ENCODE data around the gene TNFAIP8. TPM values are rescaled to one million over a fixed set of nuclear protein-coding genes. Genes with fewer than 3 reads are reported as not detected.

Gene TNFAIP8
- total RNA-seq, 1 experiment from 2014 or later, result 7.3 TPM

DNA sequence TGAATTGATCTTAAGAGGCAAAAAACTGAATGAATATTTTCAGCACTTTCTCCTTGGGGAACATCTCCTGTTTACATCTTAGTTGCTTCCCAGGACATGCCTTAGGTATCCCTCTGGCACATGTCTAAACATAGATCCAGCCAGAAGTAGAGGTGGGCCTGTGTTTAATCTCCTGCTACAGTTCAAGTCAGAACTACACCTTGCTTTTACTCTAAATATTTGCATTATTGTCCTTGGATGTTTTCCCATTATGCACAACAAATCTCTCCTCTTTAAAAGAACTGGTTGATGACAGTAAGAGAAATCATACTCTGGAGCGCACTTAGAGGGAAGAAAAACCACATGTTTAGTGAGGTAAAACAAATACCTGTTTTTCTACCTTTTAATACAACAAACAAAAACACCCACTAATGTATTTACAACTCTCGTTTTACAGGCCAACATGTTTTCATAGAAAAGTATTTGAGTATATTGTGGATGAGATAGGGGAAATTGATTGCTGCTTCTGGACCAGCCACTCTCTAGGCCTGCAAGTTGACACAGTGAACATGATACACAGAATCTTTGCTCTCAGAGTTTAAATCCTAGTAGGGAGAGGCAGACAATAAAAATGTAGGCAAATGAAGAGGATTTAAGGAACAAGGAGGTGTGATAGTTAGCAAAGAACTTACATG, 32.3 kb downstream of the TNFAIP8 start:
- no peak overlapping the region for H4K8ac ChIP-seq (replicated peaks; ENCODE audit: insufficient read length, low read depth, low read length)
- H3K9me3 ChIP-seq (ENCODE audit: control insufficient read depth, low read depth, low read length), result no peaks in the 10 kb centered on the region
- H3T11ph ChIP-seq (ENCODE audit: low read length), result no peak overlapping the region
- TF ChIP-seq, protein P1, sequence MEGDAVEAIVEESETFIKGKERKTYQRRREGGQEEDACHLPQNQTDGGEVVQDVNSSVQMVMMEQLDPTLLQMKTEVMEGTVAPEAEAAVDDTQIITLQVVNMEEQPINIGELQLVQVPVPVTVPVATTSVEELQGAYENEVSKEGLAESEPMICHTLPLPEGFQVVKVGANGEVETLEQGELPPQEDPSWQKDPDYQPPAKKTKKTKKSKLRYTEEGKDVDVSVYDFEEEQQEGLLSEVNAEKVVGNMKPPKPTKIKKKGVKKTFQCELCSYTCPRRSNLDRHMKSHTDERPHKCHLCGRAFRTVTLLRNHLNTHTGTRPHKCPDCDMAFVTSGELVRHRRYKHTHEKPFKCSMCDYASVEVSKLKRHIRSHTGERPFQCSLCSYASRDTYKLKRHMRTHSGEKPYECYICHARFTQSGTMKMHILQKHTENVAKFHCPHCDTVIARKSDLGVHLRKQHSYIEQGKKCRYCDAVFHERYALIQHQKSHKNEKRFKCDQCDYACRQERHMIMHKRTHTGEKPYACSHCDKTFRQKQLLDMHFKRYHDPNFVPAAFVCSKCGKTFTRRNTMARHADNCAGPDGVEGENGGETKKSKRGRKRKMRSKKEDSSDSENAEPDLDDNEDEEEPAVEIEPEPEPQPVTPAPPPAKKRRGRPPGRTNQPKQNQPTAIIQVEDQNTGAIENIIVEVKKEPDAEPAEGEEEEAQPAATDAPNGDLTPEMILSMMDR (conservative IDR thresholded peaks at IDR 0.05), result no peak
- H4K5ac ChIP-seq (ENCODE audit: insufficient read length, low read depth, low read length), result no peak overlapping the region
- no peak for DNase-seq
- H3K79me2 ChIP-seq (ENCODE audit: insufficient read depth, low read length), result no peaks in the 10 kb centered on the region
- WGBS (ENCODE audit: extremely low coverage, insufficient read length, low lambda C conversion rate), result no CpG with 5 or more reads among the region's 2 CpGs
- no peak overlapping the region for H2BK20ac ChIP-seq (ENCODE audit: low read depth, low read length, poor library complexity, severe bottlenecking)
- no peak overlapping the region for H2AFZ ChIP-seq (ENCODE audit: low read length)
- H3K4ac ChIP-seq (ENCODE audit: low read depth, low read length), result no peak overlapping the region
- H3K18ac ChIP-seq (ENCODE audit: insufficient read length, low read depth, low read length), result no peak overlapping the region
- H3K9ac ChIP-seq (ENCODE audit: extremely low read depth, insufficient read length, low read length), result no peak overlapping the region
- H2BK15ac ChIP-seq (ENCODE audit: low read depth, low read length), result no peak overlapping the region
- no peaks in the 10 kb centered on the region for H3K23me2 ChIP-seq (ENCODE audit: insufficient read length, low read depth, low read length, poor library complexity, severe bottlenecking)
- Mint-ChIP-seq H3K27me3 (ENCODE audit: low read depth) (no peaks in the 10 kb centered on the region), H3K4me1 (peaks cover 19 to 20% of the 10 kb centered on the region in 2 experiments), H3K9me3 (no peaks in the 10 kb centered on the region), H3K4me3 (no peak overlapping the region), H3K27ac (0 out of 7 replicates have a peak overlapping the region, but pooled peaks of 1 of the 3 experiments have one; percentile 4), H3K36me3 (ENCODE audit: insufficient read depth in 1 of 3, low read depth in 3 of 3) (peaks cover 0 to 6% (median 5%) of the 10 kb centered on the region in 3 experiments; a peak in 5 of 7 replicates)
- no peak overlapping the region for H2AK5ac ChIP-seq (ENCODE audit: insufficient read length, low read length)
- H2BK12ac ChIP-seq (ENCODE audit: insufficient read length, low read depth, low read length), result no peak overlapping the region
- H3K56ac ChIP-seq (ENCODE audit: insufficient read length, low read depth, low read length), result no peak overlapping the region
- no peaks in the 10 kb centered on the region for H3K27me3 ChIP-seq (ENCODE audit: insufficient read depth, low read length)
- H3K14ac ChIP-seq (ENCODE audit: insufficient read depth, low read length), result no peak overlapping the region
- H3K79me1 ChIP-seq (ENCODE audit: insufficient read depth, low read depth, low read length, poor library complexity, severe bottlenecking), result no peaks in the 10 kb centered on the region
- peaks cover 10% of the 10 kb centered on the region for H3K4me1 ChIP-seq (ENCODE audit: insufficient read depth, low read length)
- H4K20me1 ChIP-seq (ENCODE audit: control insufficient read depth, insufficient read depth, insufficient read length), result no peaks in the 10 kb centered on the region
- H3K23ac ChIP-seq (ENCODE audit: insufficient read length, low read depth, low read length), result no peak overlapping the region
- no peak overlapping the region for H3K27ac ChIP-seq (ENCODE audit: insufficient read length, low read depth, low read length)
- no peak overlapping the region for H2BK5ac ChIP-seq (ENCODE audit: insufficient read length, low read length)
- no peak overlapping the region for H2BK120ac ChIP-seq (ENCODE audit: low read depth, low read length, poor library complexity, severe bottlenecking)
- H4K91ac ChIP-seq (ENCODE audit: insufficient read length, low read depth, low read length), result no peak overlapping the region
- no peak overlapping the region for H3K4me2 ChIP-seq (ENCODE audit: insufficient read depth, insufficient read length, low read length)

All from H9 (cell line).